Ovary (tissue), 3 donors: Measurements from ENCODE around the gene CACNA1A.

ENCODE experiments used
- CTCF ChIP-seq, 3 donors: fragments of 450-650 bp in 2 of 3; fragments of 200-600 bp in 1 of 3; IDR thresholded peaks; one replicate each; pipeline versions ENCODE4 v1.5.1 to v1.8.0; 2016 to 2022; ENCODE audit warnings: antibody characterized with exemption in 3 of 3, mild to moderate bottlenecking in 1 of 3
- EP300 ChIP-seq: sonication (generic); formaldehyde crosslinking; IDR thresholded peaks from one replicate; pipeline ENCODE4 v1.6.1; 2017; ENCODE audit warnings: antibody characterized with exemption
- donor health status: DM: no; HTN: no; CAD: no.

DNA sequence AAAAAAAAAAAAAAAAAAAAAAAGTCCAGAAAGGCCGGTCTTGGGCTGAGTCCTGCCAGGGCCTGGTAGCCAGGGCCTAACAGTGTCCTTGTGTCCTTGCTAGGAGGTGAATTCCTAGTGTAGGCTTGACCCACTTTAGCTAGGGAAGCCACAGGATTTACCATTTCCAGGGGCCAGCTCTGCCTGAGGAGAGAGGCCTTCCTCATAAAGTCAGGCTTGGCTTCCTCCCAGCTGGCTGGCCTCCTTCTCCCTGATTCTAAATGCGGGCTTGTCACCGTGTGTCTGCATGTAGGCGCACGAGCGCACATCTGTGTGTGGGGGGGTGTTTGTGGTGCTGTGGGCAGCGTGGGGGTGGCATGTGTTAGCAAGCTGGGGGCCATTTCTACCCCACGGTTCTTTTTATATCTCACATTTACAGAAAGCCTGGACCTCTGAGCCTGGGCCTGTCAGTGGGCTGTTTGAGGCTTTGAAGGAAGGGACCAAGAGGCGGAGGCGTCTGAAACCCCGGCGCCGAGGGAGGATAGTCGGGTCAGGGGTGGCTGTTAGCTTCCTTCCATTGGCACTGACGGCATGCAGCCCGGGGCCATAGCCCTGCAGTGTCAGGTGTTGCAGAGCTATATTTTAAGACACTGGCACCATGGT lies 324.4 kb downstream of the CACNA1A start:
- TF ChIP-seq CTCF (IDR thresholded peaks at IDR 0.05) = no peak
- TF ChIP-seq EP300 = no peak
